ENCODE measurements around the gene ALX3.

Gene ALX3

GRCh38 chr1:110065841-110066240, 4.6 kb downstream of the ALX3 start:
- no peak for DNase-seq (ENCODE audit: low read depth)

- DNase-seq (ENCODE audit: low read depth), result no peak
These were observed 5.7 kb downstream of the ALX3 start for GRCh38 chr1:110064576-110065337.

GRCh38 chr1:110063781-110064180, 6.7 kb downstream of the ALX3 start:
- DNase-seq (ENCODE audit: low read depth), result no peak

- no peak for DNase-seq (ENCODE audit: low read depth)
These were observed 7.9 kb downstream of the ALX3 start for GRCh38 chr1:110062612-110063011.

GRCh38 chr1:110061341-110061740, 9.1 kb downstream of the ALX3 start:
- DNase-seq (ENCODE audit: low read depth), result no peak

GRCh38 chr1:110060662-110061060, 9.8 kb downstream of the ALX3 start:
- no peak for DNase-seq (ENCODE audit: low read depth)

GRCh38 chr1:110060034-110060661, 10.3 kb downstream of the ALX3 start:
- peak; percentile 47 for DNase-seq (ENCODE audit: low read depth)

- DNase-seq (ENCODE audit: low read depth), result no peak
These were observed 11.2 kb downstream of the ALX3 start for GRCh38 chr1:110059133-110059863.

GRCh38 chr1:110058591-110058990, 11.9 kb downstream of the ALX3 start:
- DNase-seq (ENCODE audit: low read depth), result no peak

- no peak for DNase-seq (ENCODE audit: low read depth)
These were observed 12.4 kb downstream of the ALX3 start for GRCh38 chr1:110057963-110058518.

- no peak for DNase-seq (ENCODE audit: low read depth)
These were observed 13.7 kb downstream of the ALX3 start for GRCh38 chr1:110056776-110057175.

- no peak for DNase-seq (ENCODE audit: low read depth)
These were observed 14.2 kb downstream of the ALX3 start for GRCh38 chr1:110056285-110056683.

- DNase-seq (ENCODE audit: low read depth), result no peak
These were observed 14.8 kb downstream of the ALX3 start for GRCh38 chr1:110055493-110056284.

GRCh38 chr1:110053552-110054428, 16.7 kb downstream of the ALX3 start:
- peak; percentile 34 for DNase-seq (ENCODE audit: low read depth)

GRCh38 chr1:110051262-110051648, 19.2 kb downstream of the ALX3 start:
- DNase-seq (ENCODE audit: low read depth), result no peak

GRCh38 chr1:110050602-110051261, 19.7 kb downstream of the ALX3 start:
- no peak for DNase-seq (ENCODE audit: low read depth)

- no peak for DNase-seq (ENCODE audit: low read depth)
These were observed 20.5 kb downstream of the ALX3 start for GRCh38 chr1:110049801-110050601.

GRCh38 chr1:110048923-110049601, 21.4 kb downstream of the ALX3 start:
- DNase-seq (ENCODE audit: low read depth), result no peak

- no peak for DNase-seq (ENCODE audit: low read depth)
These were observed 22.2 kb downstream of the ALX3 start for GRCh38 chr1:110048240-110048639.

Measured in stimulated activated CD8-positive, alpha-beta memory T cell treated with anti-CD3 and anti-CD28 coated beads, Interleukin-12 subunit alpha, Interleukin-12 subunit beta, amount 100 ng/mL, for 1 hour (primary cell).